Measurements from ENCODE around the gene RNF144B.
"Not testable (repeated sequence)": the region's sequence is repeated elsewhere in the genome, so short reads cannot be mapped to it uniquely, and the experiment has no call there.

Gene RNF144B

DNA sequence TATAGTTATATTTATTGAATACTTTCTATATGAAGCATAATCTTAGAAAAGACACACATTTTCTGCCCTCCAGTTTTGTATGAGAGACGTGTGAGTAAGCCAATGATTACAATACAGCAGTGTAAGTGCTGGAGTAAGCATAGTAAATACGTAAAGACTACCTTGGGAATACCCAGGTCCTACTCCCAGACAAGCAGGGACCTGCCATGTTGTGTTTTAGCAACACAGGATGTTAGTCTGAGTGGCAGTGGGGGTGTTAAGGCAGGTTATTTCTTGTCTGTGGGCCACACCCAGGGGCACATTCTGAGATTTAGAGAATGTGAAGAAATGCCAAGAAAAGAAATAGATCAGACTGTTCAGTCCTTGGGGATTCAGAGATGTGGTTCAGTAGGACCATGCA is 34.3 kb upstream of the RNF144B start:
- Histone ChIP-seq H3K4me1 (ENCODE audit: insufficient read depth, low read length) (no peaks in the 10 kb centered on the region), H3K36me3 (ENCODE audit: insufficient read depth, low read length) (no peaks in the 10 kb centered on the region), H3K27me3 (ENCODE audit: control insufficient read depth in 1 of 2, insufficient read depth in 2 of 2, low read length in 2 of 2) (no peaks in the 10 kb centered on the region), H3K9me3 (ENCODE audit: low read length) (no peaks in the 10 kb centered on the region), H3K27ac (ENCODE audit: low read depth, low read length) (no peak overlapping the region), H3K4me3 (ENCODE audit: low read depth in 1 of 2, low read length in 2 of 2) (no peak overlapping the region), H3K9ac (ENCODE audit: low read length) (no peak overlapping the region)

DNA sequence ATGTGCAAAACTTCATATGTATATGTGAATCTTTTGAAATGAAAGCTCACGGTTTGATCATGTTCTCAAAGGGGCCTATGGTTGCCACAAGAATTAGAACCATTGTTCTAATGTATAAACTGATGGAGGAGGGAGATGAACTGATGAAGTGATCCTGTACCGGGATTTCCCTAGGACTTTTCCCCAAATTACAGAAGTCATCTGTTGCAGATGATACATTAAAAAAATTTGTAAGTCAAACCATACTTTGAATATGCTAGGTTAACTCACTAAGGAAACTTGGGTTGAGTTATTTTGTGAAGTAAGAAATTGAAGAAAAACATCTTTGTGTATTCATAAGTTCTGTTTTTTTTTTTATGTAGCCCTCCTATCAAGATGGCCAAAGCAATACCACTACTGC is 33.9 kb upstream of the RNF144B start:
- no peak overlapping the region for H3K27ac ChIP-seq (ENCODE audit: low read depth, low read length)
- no peaks in the 10 kb centered on the region for H3K27me3 ChIP-seq (ENCODE audit: control insufficient read depth in 1 of 2, insufficient read depth in 2 of 2, low read length in 2 of 2)
- H3K36me3 ChIP-seq (ENCODE audit: insufficient read depth, low read length), result no peaks in the 10 kb centered on the region
- H3K4me1 ChIP-seq (ENCODE audit: insufficient read depth, low read length), result no peaks in the 10 kb centered on the region
- no peak overlapping the region for H3K4me3 ChIP-seq (ENCODE audit: low read depth in 1 of 2, low read length in 2 of 2)
- no peaks in the 10 kb centered on the region for H3K9me3 ChIP-seq (ENCODE audit: low read length)
- H3K9ac ChIP-seq (ENCODE audit: low read length), result no peak overlapping the region

DNA sequence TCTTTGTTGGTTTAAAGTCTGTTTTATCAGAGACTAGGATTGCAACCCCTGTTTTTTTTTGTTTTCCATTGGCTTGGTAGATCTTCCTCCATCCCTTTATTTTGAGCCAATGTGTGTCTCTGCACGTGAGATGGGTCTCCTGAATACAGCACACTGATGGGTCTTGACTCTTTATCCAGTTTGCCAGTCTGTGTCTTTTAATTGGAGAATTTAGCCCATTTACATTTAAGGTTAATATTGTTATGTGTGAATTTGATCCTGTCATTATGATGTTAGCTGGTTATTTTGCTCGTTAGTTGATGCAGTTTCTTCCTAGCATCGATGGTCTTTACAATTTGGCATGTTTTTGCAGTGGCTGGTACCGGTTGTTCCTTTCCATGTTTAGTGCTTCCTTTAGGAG is 29.6 kb upstream of the RNF144B start:
- not testable (repeated sequence) for H3K4me1 ChIP-seq (ENCODE audit: insufficient read depth, low read length); H3K27me3 ChIP-seq (ENCODE audit: control insufficient read depth in 1 of 2, insufficient read depth in 2 of 2, low read length in 2 of 2); H3K36me3 ChIP-seq (ENCODE audit: insufficient read depth, low read length); H3K27ac ChIP-seq (ENCODE audit: low read depth, low read length); H3K4me3 ChIP-seq (ENCODE audit: low read depth in 1 of 2, low read length in 2 of 2); H3K9me3 ChIP-seq (ENCODE audit: low read length); H3K9ac ChIP-seq (ENCODE audit: low read length)

DNA sequence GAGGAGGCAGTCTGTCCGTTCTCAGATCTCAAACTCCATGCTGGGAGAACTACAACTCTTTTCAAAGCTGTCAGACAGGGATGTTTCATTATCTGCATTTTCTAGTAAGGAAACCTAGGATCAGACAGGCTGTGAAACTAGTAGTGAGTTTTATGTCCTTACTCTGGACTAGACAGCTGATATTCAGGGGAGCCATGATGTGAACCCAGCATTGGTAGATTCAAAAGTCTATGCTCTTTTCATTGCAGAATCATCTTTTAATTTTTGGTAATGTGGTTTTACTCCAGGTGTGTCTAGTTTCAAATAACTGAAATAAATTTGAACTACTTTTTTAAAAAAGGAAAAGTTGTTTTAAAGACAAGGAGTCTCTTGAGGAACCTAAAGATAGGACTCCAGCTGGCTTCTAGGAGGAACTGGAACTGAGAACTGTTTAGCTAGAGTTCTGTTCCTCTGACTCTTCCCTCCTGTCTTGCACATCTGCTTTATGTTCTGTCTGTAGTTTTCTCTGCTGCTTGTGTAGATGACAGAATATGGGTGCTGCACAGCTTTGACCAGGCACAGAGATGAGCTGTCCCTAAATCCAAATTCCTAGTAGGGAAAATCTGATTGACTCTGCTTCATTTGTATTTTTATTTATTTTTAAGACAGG is 27.8 kb upstream of the RNF144B start:
- Histone ChIP-seq H3K36me3 (ENCODE audit: insufficient read depth, low read length) (no peaks in the 10 kb centered on the region), H3K4me1 (ENCODE audit: insufficient read depth, low read length) (no peaks in the 10 kb centered on the region), H3K9ac (ENCODE audit: low read length) (no peak overlapping the region), H3K9me3 (ENCODE audit: low read length) (no peaks in the 10 kb centered on the region), H3K4me3 (ENCODE audit: low read depth in 1 of 2, low read length in 2 of 2) (no peak overlapping the region), H3K27me3 (ENCODE audit: control insufficient read depth in 1 of 2, insufficient read depth in 2 of 2, low read length in 2 of 2) (no peaks in the 10 kb centered on the region), H3K27ac (ENCODE audit: low read depth, low read length) (no peak overlapping the region)

DNA sequence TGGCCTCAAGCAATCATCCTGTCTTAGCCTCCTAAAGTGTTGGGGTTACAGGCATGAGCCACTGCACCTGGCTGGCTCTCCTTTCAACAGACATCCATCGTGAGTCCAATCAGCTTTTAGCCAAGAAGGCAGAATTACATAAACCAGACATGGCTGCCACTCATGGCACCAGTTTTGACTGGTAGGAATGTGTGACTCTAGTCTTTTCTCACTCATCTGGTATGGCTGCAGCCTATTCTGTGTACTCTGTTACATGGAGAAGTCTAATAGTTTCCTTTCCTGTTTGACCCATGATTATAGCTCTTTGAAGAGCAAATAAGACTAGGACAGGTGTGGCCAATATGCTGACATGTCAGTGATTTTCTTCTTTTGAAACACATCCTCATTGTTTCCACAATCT is 27.0 kb upstream of the RNF144B start:
- no peak overlapping the region for H3K27ac ChIP-seq (ENCODE audit: low read depth, low read length)
- H3K9me3 ChIP-seq (ENCODE audit: low read length), result no peaks in the 10 kb centered on the region
- no peak overlapping the region for H3K9ac ChIP-seq (ENCODE audit: low read length)
- H3K27me3 ChIP-seq (ENCODE audit: control insufficient read depth in 1 of 2, insufficient read depth in 2 of 2, low read length in 2 of 2), result no peaks in the 10 kb centered on the region
- H3K36me3 ChIP-seq (ENCODE audit: insufficient read depth, low read length), result no peaks in the 10 kb centered on the region
- no peak overlapping the region for H3K4me3 ChIP-seq (ENCODE audit: low read depth in 1 of 2, low read length in 2 of 2)
- H3K4me1 ChIP-seq (ENCODE audit: insufficient read depth, low read length), result no peaks in the 10 kb centered on the region

DNA sequence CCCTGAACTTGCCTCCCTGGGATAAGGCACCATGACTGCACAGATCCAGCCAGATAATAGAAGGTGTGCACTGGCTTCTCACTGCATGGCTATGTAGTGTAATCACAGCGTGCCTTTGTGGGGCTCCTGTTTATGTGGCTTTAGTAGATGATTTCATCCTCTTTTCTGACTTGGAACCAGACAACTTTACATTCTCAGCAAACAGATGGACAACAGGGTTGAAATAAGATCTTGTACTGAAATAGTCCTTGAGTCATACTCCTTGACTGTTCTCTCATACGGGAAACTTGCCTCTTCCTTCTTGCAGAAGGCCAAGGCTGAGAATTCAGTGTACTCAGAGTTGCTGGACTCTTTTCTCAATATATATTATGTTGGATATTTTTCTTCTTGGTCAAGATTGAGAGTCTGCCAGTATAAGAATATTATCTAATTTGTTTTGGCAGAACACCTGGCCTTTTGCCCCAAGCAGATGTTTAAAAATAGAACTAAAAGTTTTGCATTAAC is 25.0 kb upstream of the RNF144B start:
- Histone ChIP-seq H3K27me3 (ENCODE audit: control insufficient read depth in 1 of 2, insufficient read depth in 2 of 2, low read length in 2 of 2) (no peaks in the 10 kb centered on the region), H3K27ac (ENCODE audit: low read depth, low read length) (no peak overlapping the region), H3K9ac (ENCODE audit: low read length) (no peak overlapping the region), H3K9me3 (ENCODE audit: low read length) (no peaks in the 10 kb centered on the region), H3K36me3 (ENCODE audit: insufficient read depth, low read length) (no peaks in the 10 kb centered on the region), H3K4me3 (ENCODE audit: low read depth in 1 of 2, low read length in 2 of 2) (no peak overlapping the region), H3K4me1 (ENCODE audit: insufficient read depth, low read length) (no peaks in the 10 kb centered on the region)

DNA sequence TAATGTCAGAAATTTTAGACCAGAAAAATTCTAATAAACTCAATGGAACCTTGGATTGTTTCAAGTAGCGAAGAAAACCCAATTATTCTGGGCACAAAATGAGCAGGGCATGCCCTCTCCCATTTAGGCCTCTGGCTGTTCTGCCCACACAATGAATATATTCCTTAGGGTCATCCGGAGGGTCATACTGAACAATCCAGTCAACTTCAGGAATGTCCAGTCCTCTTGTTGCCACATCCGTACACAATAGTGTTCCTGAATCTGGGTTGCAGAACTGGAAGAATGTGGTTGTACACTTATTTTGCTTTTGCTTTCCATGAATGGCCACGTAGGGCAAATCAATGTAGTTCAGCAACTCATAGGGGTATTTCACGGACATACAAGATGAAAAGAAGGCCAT is 23.4 kb upstream of the RNF144B start:
- Histone ChIP-seq H3K9ac (ENCODE audit: low read length) (no peak overlapping the region), H3K27ac (ENCODE audit: low read depth, low read length) (no peak overlapping the region), H3K27me3 (ENCODE audit: control insufficient read depth in 1 of 2, insufficient read depth in 2 of 2, low read length in 2 of 2) (no peaks in the 10 kb centered on the region), H3K4me1 (ENCODE audit: insufficient read depth, low read length) (no peaks in the 10 kb centered on the region), H3K9me3 (ENCODE audit: low read length) (no peaks in the 10 kb centered on the region), H3K36me3 (ENCODE audit: insufficient read depth, low read length) (no peaks in the 10 kb centered on the region), H3K4me3 (ENCODE audit: low read depth in 1 of 2, low read length in 2 of 2) (no peak overlapping the region)

DNA sequence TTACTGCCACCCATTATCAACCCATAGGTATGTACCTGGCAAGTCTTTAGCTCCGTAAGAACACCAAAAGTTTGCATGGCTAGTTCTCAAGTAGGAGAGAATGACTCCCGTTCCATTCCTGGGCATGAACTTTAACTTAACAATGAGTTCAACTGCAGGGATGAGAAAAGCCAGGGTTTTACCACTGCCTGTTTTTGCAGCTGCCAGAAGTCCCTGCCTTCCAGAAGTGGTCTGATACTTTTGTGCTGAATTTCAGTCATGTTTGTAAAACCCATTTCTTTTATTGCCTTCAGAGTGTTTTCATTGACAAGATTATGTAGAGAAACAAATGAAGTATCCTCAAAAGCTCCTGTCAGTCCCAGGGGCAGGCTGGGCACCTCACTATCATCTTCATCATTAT is 22.6 kb upstream of the RNF144B start:
- not testable (repeated sequence) for H3K4me1 ChIP-seq (ENCODE audit: insufficient read depth, low read length); H3K27me3 ChIP-seq (ENCODE audit: control insufficient read depth in 1 of 2, insufficient read depth in 2 of 2, low read length in 2 of 2); H3K9ac ChIP-seq (ENCODE audit: low read length); H3K9me3 ChIP-seq (ENCODE audit: low read length); H3K4me3 ChIP-seq (ENCODE audit: low read depth in 1 of 2, low read length in 2 of 2); H3K36me3 ChIP-seq (ENCODE audit: insufficient read depth, low read length); H3K27ac ChIP-seq (ENCODE audit: low read depth, low read length)

DNA sequence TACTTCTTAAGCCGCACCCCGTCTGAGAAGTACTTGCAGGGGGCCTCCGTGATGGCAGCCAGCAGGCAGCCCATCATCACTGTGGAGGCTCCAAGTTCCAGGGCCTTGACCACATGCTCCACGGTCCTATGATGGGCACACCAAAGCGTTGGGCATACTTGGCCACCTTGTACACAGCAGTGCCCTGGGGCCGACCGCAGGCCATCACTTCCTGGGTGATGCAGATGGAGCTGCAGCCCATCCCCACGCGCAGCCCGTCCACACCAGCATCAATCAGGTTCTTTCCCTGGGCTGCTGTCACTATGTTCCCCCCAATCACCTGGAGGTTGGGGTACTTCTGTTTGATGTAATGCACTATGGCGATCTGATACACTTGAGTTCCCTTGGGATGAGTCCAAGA is 19.8 kb upstream of the RNF144B start:
- Histone ChIP-seq H3K9ac (ENCODE audit: low read length) (no peak overlapping the region), H3K27ac (ENCODE audit: low read depth, low read length) (no peak overlapping the region), H3K4me1 (ENCODE audit: insufficient read depth, low read length) (no peaks in the 10 kb centered on the region), H3K9me3 (ENCODE audit: low read length) (no peaks in the 10 kb centered on the region), H3K36me3 (ENCODE audit: insufficient read depth, low read length) (no peaks in the 10 kb centered on the region), H3K27me3 (ENCODE audit: control insufficient read depth in 1 of 2, insufficient read depth in 2 of 2, low read length in 2 of 2) (no peaks in the 10 kb centered on the region), H3K4me3 (ENCODE audit: low read depth in 1 of 2, low read length in 2 of 2) (no peak overlapping the region)

DNA sequence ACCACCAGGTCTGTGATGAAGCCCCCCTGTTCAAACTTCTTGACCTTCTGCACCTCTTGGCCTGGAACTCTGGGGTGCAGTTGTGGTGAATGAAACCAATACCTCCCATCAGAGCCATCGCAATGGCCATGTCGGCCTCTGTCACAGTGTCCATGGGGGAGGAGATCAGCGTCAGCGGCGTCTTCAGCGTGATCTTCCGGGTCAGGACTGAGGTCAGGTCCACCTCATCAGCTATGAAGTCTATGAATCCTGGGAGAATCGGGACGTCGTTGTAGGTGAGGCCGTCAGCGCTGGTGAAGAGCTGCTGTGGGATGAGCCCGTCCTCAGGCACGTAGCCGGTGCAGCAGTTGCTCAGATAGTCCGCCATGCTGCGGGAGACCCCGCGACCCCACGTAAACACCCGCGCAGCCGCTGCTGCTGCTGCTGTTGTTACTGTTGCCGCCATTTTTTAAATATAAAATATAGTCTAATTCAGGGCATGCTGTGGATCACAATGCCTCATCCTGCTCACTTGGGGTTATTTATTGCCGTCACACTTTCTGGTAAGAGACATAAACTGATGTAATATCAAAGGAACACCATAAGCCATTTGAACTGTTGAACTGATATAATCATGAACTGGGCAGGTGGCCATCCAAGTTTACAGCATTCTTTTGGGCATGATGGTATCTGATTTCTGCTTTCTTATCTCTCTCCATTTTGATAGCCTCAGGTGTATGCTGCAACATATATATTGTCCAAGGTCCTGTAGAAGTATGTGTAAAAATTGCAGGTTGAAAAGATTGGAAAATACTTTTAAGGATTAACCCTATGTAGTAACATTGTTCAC is 18.7 kb upstream of the RNF144B start:
- Histone ChIP-seq H3K9ac (ENCODE audit: low read length) (no peak overlapping the region), H3K4me1 (ENCODE audit: insufficient read depth, low read length) (no peaks in the 10 kb centered on the region), H3K27ac (ENCODE audit: low read depth, low read length) (no peak overlapping the region), H3K36me3 (ENCODE audit: insufficient read depth, low read length) (no peaks in the 10 kb centered on the region), H3K4me3 (ENCODE audit: low read depth in 1 of 2, low read length in 2 of 2) (no peak overlapping the region), H3K9me3 (ENCODE audit: low read length) (no peaks in the 10 kb centered on the region), H3K27me3 (ENCODE audit: control insufficient read depth in 1 of 2, insufficient read depth in 2 of 2, low read length in 2 of 2) (no peaks in the 10 kb centered on the region)

DNA sequence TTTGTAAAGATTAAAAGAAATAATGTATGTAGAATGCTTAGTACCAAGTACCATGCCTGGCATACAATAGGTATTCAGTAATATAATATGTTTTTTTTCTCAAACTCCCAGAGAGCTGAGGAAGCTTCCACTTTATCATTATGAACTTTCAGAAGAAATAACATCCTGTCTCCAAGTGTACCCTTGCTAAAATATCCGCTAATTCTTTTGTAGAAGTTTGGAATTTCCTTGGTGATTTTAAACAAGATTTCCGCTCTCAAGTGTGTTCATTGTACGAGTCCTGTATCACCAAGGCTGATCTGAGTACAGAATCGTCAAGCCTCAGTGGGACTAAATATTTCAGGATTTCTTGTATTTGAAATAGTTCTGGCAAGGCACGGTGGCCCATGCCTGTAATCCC is 16.1 kb upstream of the RNF144B start:
- Histone ChIP-seq H3K4me1 (ENCODE audit: insufficient read depth, low read length) (no peaks in the 10 kb centered on the region), H3K9ac (ENCODE audit: low read length) (no peak overlapping the region), H3K27me3 (ENCODE audit: control insufficient read depth in 1 of 2, insufficient read depth in 2 of 2, low read length in 2 of 2) (no peaks in the 10 kb centered on the region), H3K9me3 (ENCODE audit: low read length) (no peaks in the 10 kb centered on the region), H3K27ac (ENCODE audit: low read depth, low read length) (no peak overlapping the region), H3K4me3 (ENCODE audit: low read depth in 1 of 2, low read length in 2 of 2) (no peak overlapping the region), H3K36me3 (ENCODE audit: insufficient read depth, low read length) (no peaks in the 10 kb centered on the region)

DNA sequence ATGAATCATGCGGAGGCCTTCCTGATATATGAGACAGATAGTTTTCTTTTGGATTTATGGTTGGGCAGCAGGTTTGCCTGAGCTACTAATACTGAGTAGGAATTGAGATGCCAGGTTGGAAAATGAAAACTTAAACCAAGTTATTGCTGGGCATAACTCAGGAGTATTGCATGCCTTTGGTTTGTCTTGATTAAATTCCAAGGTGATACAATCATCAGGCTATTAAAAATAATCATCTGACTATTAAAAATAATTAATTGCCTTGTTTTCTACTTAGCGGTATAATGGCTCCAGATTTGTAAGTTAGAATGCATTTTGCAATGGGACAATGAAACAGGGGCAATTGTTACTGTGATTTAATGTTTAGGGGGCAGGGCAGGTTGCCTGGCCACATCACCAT is 15.5 kb upstream of the RNF144B start:
- Histone ChIP-seq H3K36me3 (ENCODE audit: insufficient read depth, low read length) (no peaks in the 10 kb centered on the region), H3K4me1 (ENCODE audit: insufficient read depth, low read length) (no peaks in the 10 kb centered on the region), H3K9me3 (ENCODE audit: low read length) (no peaks in the 10 kb centered on the region), H3K9ac (ENCODE audit: low read length) (no peak overlapping the region), H3K27me3 (ENCODE audit: control insufficient read depth in 1 of 2, insufficient read depth in 2 of 2, low read length in 2 of 2) (no peaks in the 10 kb centered on the region), H3K27ac (ENCODE audit: low read depth, low read length) (no peak overlapping the region), H3K4me3 (ENCODE audit: low read depth in 1 of 2, low read length in 2 of 2) (no peak overlapping the region)

All from muscle layer of colon (tissue), 2 donors.